NCI-H128 (cell line): ENCODE results near the gene IKBIP.
"Not testable (repeated sequence)": the region's sequence is repeated elsewhere in the genome, so short reads cannot be mapped to it uniquely, and the experiment has no call there.

Source experiments
- DNase-seq: peaks from one replicate; lab custom pipeline; 2025; ENCODE audit not compliant: unreplicated experiment; lab: John Stamatoyannopoulos, UW

IKBIP gene

DNA sequence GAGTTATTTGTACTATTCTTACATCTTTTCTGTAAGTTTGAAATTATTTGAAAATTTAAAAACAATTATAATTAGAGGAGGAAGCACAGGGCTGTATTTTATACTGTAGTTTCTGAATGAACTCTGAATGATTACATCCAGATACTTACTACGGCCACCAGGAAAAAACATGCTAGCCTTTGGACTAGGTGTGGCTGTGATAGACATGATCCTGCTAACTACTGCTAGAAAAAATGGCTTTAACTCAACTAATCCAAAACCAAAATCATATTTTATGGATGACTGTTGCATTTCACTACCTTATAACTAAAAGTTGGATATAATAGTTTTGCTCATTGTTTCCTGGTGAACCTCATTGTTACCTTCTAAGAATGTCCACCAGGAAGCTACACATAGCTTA is 66.2 kb downstream of the IKBIP start:
- no peak for DNase-seq

DNA sequence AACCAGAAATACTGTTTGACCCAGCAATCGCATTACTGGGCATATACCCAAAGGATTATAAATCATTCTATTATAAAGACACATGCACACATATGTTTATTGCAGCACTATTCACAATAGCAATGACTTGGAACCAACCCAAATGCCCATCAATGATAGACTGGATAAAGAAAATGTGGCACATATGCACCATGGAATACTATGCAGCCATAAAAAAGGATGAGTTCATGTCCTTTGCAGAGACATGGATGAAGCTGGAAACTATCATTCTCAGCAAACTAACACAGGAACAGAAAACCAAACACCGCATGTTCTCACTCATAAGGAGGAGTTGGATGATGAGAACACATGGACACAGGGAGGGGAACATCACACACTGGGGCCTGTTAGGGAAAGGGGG is 67.8 kb downstream of the IKBIP start:
- DNase-seq: not testable (repeated sequence)

DNA sequence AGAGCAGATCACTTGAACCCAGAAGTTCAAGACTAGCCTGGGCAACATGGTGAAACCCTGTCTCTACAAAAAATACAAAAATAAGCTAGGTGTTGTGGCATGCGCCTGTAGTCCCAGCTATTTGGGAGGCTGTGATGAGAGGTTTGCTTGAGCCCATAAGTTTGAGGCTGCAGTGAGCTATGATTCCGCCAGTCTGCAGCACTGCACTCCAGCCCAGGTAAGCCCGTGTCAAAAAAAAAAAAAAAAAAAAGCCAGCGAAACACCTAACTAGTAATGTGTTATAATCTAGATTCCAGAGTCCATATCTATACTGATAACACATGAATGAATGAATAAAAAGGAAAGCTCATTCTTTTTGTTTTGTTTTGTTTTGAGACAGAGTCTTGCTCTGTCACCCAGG is 69.6 kb downstream of the IKBIP start:
- DNase-seq: no peak
